COR-L47 (cell line): ENCODE data around the gene GALNT9.
"Not testable (repeated sequence)": the region's sequence is repeated elsewhere in the genome, so short reads cannot be mapped to it uniquely, and the experiment has no call there.

ENCODE experiments used
- DNase-seq: peaks from one replicate; lab custom pipeline; 2025; lab: John Stamatoyannopoulos, UW

GALNT9 gene

DNA sequence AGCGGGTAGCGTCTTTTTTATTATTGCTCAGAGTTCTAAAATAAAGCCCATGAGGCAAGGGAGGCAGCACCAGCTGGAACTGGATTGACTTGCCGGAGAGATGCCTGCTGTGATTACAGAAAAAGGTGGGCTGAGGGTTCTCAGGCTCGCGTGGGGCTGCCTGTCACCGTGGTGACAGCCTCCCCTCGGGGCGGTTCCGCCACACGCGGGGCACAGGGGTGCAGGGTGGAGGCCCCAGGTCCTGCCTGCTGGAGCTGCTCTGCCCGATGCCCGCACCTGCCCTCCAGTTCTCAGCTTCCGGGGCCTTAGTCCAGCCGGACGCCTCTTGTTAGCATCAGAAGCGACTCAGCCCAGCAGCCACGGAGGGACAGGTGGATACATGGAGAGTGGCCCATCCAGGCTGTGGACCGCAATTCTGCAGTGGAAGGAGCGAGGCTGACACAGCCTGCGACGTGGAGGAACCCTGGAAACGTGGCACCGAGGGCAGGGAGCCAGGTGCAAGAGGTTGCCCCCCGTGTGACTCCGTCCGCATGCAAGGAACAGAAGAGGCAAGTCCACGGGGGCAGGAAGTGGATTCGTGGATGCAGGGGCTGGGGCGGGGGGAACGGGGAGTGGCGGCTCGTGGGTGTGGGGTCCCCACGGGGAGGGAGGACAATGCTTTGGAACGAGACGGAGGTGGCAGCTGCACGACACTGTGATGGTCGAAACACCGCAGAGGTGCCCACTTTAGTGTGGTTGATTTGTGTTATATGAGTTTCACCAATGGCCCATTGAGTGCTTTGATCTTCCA lies 79.5 kb downstream of the GALNT9 start:
- no peak for DNase-seq

- DNase-seq = no peak
These were observed 80.8 kb downstream of the GALNT9 start for GRCh38 chr12:132248453-132249167.

DNA sequence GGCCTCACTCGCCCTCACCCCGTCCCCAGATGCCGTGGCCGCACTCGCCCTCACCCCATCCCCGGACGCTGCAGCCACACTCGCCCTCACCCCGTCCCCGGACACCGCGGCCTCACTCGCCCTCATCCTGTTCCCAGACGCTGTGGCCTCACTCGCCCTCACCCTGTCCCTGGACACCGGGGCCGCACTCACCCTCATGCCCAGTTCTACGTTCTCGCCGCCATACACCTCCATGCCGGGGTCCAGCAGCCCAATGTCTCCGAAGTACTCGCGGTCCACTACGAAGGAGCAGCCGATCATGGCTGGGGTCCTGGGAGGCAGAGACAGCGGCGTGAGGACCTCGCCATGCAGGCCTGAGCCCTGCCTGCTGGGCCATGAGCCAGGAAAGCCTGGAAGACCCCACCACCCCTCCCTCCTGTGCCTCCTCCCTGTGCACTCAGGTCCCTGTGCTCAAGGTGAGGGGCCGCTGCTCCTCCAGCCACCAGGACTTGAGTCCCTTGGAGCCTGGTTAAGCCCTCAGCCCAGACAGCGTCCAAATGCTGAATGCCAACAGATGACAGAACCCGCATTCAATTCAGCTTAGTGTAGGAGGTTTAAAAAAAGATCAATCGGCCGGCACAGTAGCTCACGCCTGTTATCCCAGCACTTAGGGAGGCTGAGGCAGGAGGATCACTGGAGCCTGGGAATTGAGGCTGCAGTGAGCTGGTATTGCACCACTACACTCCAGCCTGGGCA lies 81.5 kb downstream of the GALNT9 start:
- DNase-seq = no peak

DNA sequence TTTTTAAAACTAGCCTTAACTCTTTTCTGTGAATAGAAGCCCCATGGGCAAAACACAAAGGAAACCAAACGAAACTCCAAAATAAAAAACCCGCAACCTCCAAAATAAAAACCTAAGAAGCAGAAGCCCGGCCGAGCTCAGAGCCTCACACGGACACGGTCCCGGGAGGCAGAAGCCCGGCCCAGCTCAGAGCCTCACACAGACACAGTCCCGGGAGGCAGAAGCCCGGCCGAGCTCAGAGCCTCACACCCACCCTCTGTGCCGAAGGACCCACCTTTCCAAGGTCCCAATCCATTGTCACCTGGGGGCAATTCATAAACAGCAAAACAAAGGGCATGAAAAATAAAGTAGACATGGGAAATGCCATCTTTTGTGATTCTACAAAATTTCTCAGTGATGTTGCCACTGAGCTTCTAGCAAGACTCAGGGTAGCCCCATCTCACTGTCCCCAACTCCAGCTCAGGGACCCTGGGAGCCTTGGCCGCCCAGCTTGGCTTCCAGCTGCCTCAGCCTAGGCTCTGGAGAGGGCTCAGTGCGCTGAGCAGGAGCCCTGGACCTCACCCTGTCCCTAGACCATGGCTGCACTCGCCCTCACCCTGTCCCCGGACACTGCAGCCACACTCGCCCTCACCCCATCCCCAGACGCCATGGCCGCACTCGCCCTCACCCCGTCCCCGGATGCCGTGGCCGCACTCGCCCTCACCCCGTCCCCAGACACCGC lies 82.2 kb downstream of the GALNT9 start:
- DNase-seq = no peak

DNA sequence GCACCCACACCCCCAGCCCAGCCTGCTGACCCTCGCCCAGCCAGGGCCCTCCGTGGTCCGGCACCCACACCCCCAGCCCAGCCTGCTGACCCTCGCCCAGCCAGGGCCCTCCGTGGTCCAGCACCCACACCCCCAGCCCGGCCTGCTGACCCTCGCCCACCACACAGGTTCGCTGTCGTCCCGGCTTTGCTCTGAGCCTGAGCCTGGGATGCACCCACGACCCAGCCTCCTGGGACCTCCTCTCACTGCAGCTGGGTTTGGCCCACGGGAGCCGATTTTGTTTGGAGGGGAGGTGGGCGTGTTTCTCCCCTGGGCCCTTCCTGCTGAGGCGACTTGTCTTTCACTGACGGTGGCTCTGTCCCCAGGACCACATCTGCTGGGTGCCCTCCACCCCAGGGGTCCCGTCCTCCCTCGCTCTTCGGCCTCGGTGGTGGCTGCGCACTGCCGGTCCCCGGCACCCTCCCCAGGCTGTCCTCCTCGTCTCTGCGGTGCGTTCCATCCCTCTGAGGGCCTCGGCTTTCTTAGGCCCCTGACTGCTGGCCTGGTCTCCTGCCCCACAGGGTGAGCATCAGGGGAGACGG lies 83.8 kb downstream of the GALNT9 start:
- no peak for DNase-seq

DNA sequence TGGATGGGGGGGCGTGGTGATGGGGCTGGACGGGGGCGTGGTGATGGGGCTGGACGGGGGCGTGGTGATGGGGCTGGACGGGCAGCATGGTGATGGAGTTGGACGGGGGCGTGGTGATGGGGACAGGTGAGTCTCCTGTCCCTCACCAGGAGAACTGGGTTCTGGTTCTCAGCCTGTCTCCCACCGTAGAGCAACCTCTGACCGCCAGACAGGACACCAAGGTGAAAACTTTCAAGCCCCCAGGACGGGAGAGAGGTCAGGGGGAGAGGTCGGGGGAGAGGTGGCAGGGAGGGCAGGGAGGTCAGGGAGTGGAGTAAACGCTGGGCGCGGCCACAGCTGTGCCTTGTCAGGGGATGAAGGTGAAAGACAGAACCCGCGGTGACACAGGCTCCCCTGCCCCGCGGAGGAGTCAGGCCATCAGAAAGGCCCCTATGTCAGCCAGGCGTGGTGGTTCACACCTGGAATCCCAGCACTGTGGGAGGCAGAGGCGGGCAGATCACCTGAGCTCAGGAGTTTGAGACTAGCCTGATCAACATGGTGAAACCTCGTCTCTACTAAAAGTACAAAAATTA lies 84.6 kb downstream of the GALNT9 start:
- DNase-seq = no peak

DNA sequence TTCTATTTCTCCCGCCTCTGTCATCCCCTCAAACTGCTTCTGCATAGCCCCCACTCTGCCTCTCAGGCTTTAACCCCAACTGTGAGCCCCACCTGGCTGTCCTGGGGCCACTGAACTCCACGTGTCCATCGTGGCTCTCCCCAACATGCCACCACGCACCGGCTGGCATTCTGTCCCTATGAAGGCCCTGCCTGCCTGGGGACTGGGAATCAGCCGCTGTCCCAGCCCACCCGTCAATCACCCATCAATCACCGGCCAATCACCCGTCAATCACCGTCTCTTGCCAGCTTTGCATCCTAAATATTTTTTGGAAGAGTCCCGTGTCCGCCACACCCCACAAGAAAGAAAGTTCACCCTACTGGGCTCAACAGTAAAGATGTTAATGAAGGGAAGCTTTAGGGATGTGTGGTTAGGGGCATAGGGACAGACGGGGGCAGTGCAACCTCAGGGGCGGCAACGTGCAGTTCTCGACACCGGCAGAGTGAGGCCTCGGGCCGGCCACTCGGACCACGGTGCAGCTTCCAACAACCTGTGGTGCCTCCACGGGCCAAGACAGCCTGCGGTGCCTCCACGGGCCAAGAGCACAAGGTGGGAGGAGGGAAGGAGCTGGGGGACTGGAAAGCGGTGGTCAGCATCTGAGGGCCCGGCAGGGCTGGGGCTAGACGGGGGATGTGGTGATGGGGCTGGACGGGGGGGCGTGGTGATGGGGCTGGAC lies 85.6 kb downstream of the GALNT9 start:
- no peak for DNase-seq

DNA sequence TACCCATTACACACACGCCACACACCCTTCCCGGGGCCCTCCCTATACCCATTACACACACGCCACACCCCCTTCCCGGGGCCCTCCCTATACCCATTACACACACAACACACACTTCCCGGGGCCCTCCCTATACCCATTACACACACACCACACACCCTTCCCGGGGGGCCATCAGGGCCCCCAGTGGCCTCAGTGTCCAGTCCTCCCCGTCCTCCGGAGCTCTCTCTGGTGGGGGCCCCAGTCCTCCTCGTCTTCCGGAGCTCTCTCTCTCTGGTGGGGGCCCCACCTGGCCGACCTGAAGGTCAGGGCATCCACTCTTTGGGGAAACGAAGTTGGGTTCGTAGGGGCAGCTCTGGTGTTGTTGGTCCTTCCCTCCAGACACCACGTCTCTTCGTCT lies 86.2 kb downstream of the GALNT9 start:
- not testable (repeated sequence) for DNase-seq

- not testable (repeated sequence) for DNase-seq
These were observed 88.8 kb downstream of the GALNT9 start for GRCh38 chr12:132240669-132241007.

DNA sequence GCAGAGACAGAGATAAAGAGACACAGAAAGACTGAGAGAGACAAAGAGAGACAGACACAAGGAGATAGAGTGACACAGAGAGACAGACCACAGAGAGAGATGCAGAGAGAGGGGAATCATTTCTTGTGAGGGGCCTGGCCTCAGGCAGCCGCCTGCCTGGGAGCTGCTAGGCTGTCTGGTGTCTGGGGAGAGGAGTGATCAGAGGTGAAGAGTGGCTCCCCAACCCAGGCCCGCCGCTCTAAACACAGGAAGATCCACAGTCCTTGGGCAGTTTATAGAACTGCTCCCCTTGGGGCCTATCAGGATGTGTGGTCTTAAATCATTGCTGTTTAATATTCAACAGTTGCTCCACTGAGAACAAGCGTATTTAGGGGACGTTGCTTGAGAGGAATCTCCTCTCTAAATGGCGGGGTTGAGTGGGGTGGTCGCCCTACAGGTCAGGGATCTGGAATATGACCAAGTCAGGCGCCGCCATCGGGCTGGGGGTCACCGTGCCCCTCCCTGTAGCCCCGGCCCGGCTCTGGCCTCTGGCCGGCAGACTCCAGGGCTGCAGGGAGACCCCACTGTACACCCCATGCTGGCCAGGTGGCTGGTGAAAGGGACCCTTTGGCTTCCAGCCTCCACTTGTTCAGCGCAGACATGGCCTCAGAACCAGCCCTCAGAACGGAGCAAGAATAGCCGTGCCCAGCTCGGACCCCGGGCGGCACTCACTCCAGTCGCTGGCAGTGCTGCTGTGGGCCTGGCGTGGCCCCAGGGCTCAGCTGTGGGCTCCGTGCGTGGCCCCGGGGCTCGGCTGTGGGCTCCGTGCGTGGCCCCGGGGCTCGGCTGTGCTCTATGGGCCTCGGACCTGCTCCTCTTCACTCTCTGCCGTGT lies 89.4 kb downstream of the GALNT9 start:
- no peak for DNase-seq

GRCh38 chr12:132239392-132239791 lies 90.0 kb downstream of the GALNT9 start:
- DNase-seq = no peak

GRCh38 chr12:132238884-132239283 lies 90.5 kb downstream of the GALNT9 start:
- DNase-seq = no peak

- DNase-seq = no peak
These were observed 90.9 kb downstream of the GALNT9 start for GRCh38 chr12:132238488-132238854.

- no peak for DNase-seq
These were observed 91.5 kb downstream of the GALNT9 start for GRCh38 chr12:132237772-132238487.

DNA sequence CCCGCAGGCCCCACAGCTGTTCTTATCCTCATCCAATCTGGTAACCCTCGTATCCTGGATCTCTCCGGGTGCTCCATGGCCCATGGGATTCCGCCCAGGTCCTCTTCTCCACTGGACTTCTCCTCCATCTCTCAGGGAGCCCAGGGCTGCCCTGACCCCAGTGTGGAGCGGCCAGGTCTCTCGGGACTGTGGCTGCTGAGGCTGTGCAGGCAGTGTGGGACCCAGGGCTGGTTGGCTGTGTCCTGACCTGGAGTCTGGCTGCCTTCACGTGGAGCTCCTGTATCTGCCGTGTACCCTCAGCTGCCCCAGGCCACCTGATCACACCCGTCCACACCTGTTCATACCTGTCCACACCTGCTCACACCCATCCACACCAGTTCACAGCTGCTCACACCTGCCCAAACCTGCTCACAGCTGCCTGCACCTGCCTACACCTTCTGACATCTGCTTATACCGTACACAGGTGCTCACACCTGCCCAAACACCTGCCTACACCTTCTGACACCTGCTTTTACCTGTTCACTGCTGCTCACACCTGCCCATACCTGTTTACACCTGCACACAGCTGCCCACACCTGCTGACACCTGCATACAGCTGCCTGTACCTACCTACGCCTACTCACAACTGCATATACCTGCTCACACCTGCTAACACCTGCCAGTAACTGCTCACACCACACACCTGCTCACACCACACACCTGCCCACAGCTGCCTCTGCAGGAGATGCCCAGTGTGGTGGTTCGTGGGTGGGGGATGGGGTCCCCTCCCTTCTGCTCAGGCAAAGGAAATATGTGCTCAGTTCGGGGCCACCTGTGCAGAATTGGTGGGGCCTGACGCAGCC lies 92.2 kb downstream of the GALNT9 start:
- DNase-seq = no peak

GRCh38 chr12:132236129-132236929 lies 93.1 kb downstream of the GALNT9 start:
- no peak for DNase-seq

DNA sequence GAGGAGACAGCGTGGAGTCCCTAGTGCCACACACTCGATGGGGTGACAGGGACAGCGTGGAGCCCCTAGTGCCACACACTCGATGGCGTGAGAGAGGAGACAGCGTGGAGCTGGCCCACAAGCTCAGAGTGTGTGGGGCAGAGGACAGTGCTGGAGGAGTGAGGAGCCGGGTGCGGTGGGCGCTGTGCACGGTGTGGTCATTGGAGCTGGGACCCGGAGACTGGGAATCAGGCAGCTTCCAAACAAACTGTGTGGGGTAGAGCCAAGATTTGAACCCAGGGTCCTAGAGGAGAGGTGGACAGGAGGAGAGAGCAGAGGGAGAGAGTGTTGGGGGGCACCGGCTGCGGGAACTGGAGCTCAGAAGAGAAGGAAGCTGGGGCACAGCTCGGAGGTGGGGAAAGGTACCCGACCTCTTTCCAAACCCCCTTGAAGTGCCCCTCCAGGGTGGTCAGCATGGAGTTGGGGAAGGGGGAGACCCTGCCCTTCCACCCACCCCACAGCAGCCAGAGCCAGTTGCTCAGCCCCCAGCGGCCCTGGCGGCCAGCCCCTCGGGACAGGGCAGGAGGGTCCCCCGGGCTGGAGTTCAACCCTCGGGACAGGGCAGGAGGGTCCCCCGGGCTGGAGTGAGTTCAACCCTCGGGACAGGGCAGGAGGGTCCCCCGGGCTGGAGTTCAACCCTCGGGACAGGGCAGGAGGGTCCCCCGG lies 94.1 kb downstream of the GALNT9 start:
- no peak for DNase-seq
